GM12878 (cell line): ENCODE measurements around the gene APOL4. TPM values are rescaled to one million over a fixed set of nuclear protein-coding genes. Genes with fewer than 3 reads are reported as not detected.

Source experiments
- ATAC-seq: fragments of 200-7000 bp; cut with Tn5 transposase; 3 replicates; pipeline ENCODE4 v1.9.1; 2020; ENCODE audit warnings: mild to moderate bottlenecking, moderate library complexity
- BruUV-seq: library from RNA; stranded (reverse); fragments of 400-500 nt; replicated peaks from 2 replicates; lab custom pipeline; 2021; lab: Mats Ljungman, UMichigan
- CTCF ChIA-PET: fragments of 300-600 bp; sonication (Branson Sonifier 250); formaldehyde crosslinking; extraction: SDS; loops from one replicate; lab custom pipeline; 2021; ENCODE audit warnings: inconsistent platforms; lab: Yijun Ruan, JAX
- POLR2A ChIA-PET: fragments of 350-600 bp; formaldehyde crosslinking; extraction: SDS; loops from one replicate; lab custom pipeline; 2021; ENCODE audit warnings: inconsistent platforms; lab: Charles Lee
- RAD21 ChIA-PET: fragments of 300-600 bp; sonication (Branson Sonifier 250); formaldehyde crosslinking; loops from one replicate; lab custom pipeline; 2023; ENCODE audit warnings: antibody characterized with exemption; ENCODE audit not compliant: unreplicated experiment; lab: Charles Lee
- SMC1A ChIA-PET: fragments of 300-600 bp; sonication (Branson Sonifier 250); formaldehyde crosslinking; loops from one replicate; lab custom pipeline; 2023; ENCODE audit not compliant: unreplicated experiment, uncharacterized antibody; lab: Charles Lee
- DNase-seq: peaks from one replicate; pipeline ENCODE4 v3.0.0-alpha.2; 2011; ENCODE audit warnings: low read depth, low spot score
- FAIRE-seq: peaks from 3 replicates; lab custom pipeline; 2011; peaks lifted over from hg19 to GRCh38; lab: Jason Lieb, UNC
- H2AFZ ChIP-seq: 2 replicates; pipeline ENCODE4 v1.6.0; 2011; ENCODE audit warnings: low read depth, low read length, control low read depth; ENCODE audit not compliant: control insufficient read depth
- H3K27ac ChIP-seq: 2 replicates; pipeline ENCODE4 v1.5.1; 2011; ENCODE audit warnings: control low read depth; ENCODE audit not compliant: control insufficient read depth, insufficient read depth
- H3K27me3 ChIP-seq, 2 experiments: replicated peaks in 1 of 2; 2 replicates each; pipeline versions ENCODE4 v1.6.0 to v1.6.1; 2011; ENCODE audit warnings: low read length in 1 of 2; ENCODE audit not compliant: control insufficient read depth in 2 of 2, insufficient read depth in 2 of 2
- H3K36me3 ChIP-seq, 2 experiments: 2 replicates each; pipeline ENCODE4 v1.5.1; 2011; ENCODE audit warnings: low read length in 1 of 2; ENCODE audit not compliant: control insufficient read depth in 2 of 2, insufficient read depth in 2 of 2
- H3K4me1 ChIP-seq: 2 replicates; pipeline ENCODE4 v1.6.1; 2011; ENCODE audit warnings: mild to moderate bottlenecking, low read length, moderate library complexity, mixed read lengths; ENCODE audit not compliant: control insufficient read depth, insufficient read depth
- H3K4me2 ChIP-seq: 2 replicates; pipeline ENCODE4 v1.6.0; 2011; ENCODE audit warnings: control low read depth; ENCODE audit not compliant: control insufficient read depth, insufficient read depth
- H3K4me3 ChIP-seq: fragments of 200-600 bp; sonication (generic); 2 replicates; pipeline ENCODE4 v1.5.1; 2016
- H3K79me2 ChIP-seq: 2 replicates; pipeline ENCODE4 v1.6.0; 2011; ENCODE audit warnings: low read length; ENCODE audit not compliant: control insufficient read depth, insufficient read depth
- H3K9ac ChIP-seq: 2 replicates; pipeline ENCODE4 v1.8.0; 2011; ENCODE audit warnings: low read length, control low read depth, mixed read lengths; ENCODE audit not compliant: control insufficient read depth, insufficient read depth
- H3K9me3 ChIP-seq: replicated peaks from 3 replicates; pipeline ENCODE4 v1.5.1; 2011; ENCODE audit warnings: mild to moderate bottlenecking, low read length; ENCODE audit not compliant: control insufficient read depth, insufficient read depth
- H4K20me1 ChIP-seq: 2 replicates; pipeline ENCODE4 v1.6.0; 2011; ENCODE audit not compliant: control insufficient read depth, insufficient read depth
- CBFB ChIP-seq: IDR thresholded peaks from 2 replicates; pipeline ENCODE4 v1.6.1; 2016; ENCODE audit warnings: antibody characterized with exemption, low read depth
- CEBPB ChIP-seq, 2 experiments: fragments of 150-350 bp in 1 of 2; IDR thresholded peaks; 2 replicates each; pipeline ENCODE4 v1.6.1; 2012 to 2014; ENCODE audit warnings: low read depth in 2 of 2, low read length in 2 of 2, borderline replicate concordance in 1 of 2, inconsistent platforms in 1 of 2
- EP300 ChIP-seq, 2 experiments: fragments of 150-350 bp in 1 of 2; IDR thresholded peaks; 2 replicates each; pipeline ENCODE4 v1.6.1; 2011 to 2012; ENCODE audit warnings: low read depth in 2 of 2, low read length in 2 of 2, borderline replicate concordance in 1 of 2, improper control_type of control experiment in 1 of 2, inconsistent platforms in 1 of 2; ENCODE audit not compliant: control insufficient read depth in 1 of 2
- GATAD2B ChIP-seq: fragments of 450-650 bp; conservative IDR thresholded peaks from 2 replicates; pipeline ENCODE4 v1.6.1; 2017; ENCODE audit warnings: low read depth, mild to moderate bottlenecking, moderate library complexity
- HDAC6 ChIP-seq: fragments of 200-600 bp; sonication (generic); IDR thresholded peaks from one replicate; pipeline ENCODE4 v1.8.0; 2017; ENCODE audit warnings: antibody characterized with exemption; ENCODE audit not compliant: unreplicated experiment
- IRF3 ChIP-seq: fragments of 450-650 bp; IDR thresholded peaks from 2 replicates; pipeline ENCODE4 v1.6.1; 2014; ENCODE audit warnings: mild to moderate bottlenecking
- JUNB ChIP-seq: IDR thresholded peaks from 2 replicates; pipeline ENCODE4 v1.6.1; 2016; ENCODE audit warnings: antibody characterized with exemption, mild to moderate bottlenecking
- MYB ChIP-seq: fragments of 150-350 bp; IDR thresholded peaks from 2 replicates; pipeline ENCODE4 v1.6.1; 2014; ENCODE audit warnings: mild to moderate bottlenecking, low read depth, low read length, borderline replicate concordance
- NR2F1 ChIP-seq: fragments of 450-650 bp; conservative IDR thresholded peaks from 2 replicates; pipeline ENCODE4 v1.6.1; 2017; ENCODE audit warnings: mild to moderate bottlenecking
- PAX8 ChIP-seq: fragments of 450-650 bp; IDR thresholded peaks from 2 replicates; pipeline ENCODE4 v1.6.1; 2017; ENCODE audit warnings: mild to moderate bottlenecking, moderate library complexity
- SIX5 ChIP-seq: IDR thresholded peaks from 2 replicates; pipeline ENCODE4 v1.6.1; 2011; ENCODE audit warnings: mild to moderate bottlenecking, low read depth, low read length, moderate library complexity; ENCODE audit not compliant: severe bottlenecking
- TCF12 ChIP-seq: IDR thresholded peaks from 2 replicates; pipeline ENCODE4 v1.6.1; 2011; ENCODE audit warnings: low read depth, mild to moderate bottlenecking, low read length
- TCF7 ChIP-seq: IDR thresholded peaks from 2 replicates; pipeline ENCODE4 v1.6.1; 2014; ENCODE audit warnings: antibody characterized with exemption, borderline replicate concordance
- ZBTB33 ChIP-seq: fragments of 450-650 bp; IDR thresholded peaks from 2 replicates; pipeline ENCODE4 v1.6.1; 2017; ENCODE audit warnings: mild to moderate bottlenecking
- WGBS: methylation state at CpG from one replicate; pipeline ENCODE4 v1.1.6; 2016; ENCODE audit warnings: low lambda C conversion rate; ENCODE audit not compliant: insufficient replicate concordance, insufficient coverage; ENCODE audit errors: missing lambda C conversion rate; 5-methylcytosine and 5-hydroxymethylcytosine counted together
- in situ Hi-C: fragments of 300-500 bp; cut with MboI; formaldehyde crosslinking; loops from 9 replicates; pipeline ENCODE4 v1.14.3; 2018; ENCODE audit warnings: mixed read lengths
- intact Hi-C: fragments of 100-400 bp; cut with micrococcal nuclease; formaldehyde crosslinking; loops from one replicate; pipeline ENCODE4 v1.14.2; 2022; ENCODE audit not compliant: unreplicated experiment
- polyA plus RNA-seq, 11 experiments: library from polyadenylated mRNA; depleted of rRNA in 4 of 11; unstranded in 6 of 11; stranded (reverse) in 5 of 11; fragments of >200 nt; fragmentation: Nextera tagmentation in 4 of 11; fragmentation: Illumina TruSeq in 1 of 11; extraction: Ambion mirVana in 4 of 11; extraction: Trizol in 1 of 11; gene quantifications; 1 replicate in 1 of 11; 2 replicates in 10 of 11; pipeline versions ENCODE4 v1.2.1 to v1.2.3, GENCODE V29; 2011 to 2016; ENCODE audit warnings: inconsistent platforms in 2 of 11, missing spikeins in 2 of 11, low read depth in 1 of 11
- total RNA-seq, 4 experiments: library from RNA; depleted of rRNA in 3 of 4; stranded (reverse); fragments of >200 nt in 3 of 4; fragmentation: Illumina TruSeq in 1 of 4; extraction: Trizol in 1 of 4; gene quantifications; 2 replicates each; pipeline versions ENCODE4 v1.2.1 to v1.2.3, GENCODE V29; 2013 to 2021

APOL4 gene
- total and polyA plus RNA-seq, 10 of the 15 experiments (the other 5 are each of a cell fraction or from before 2014, with no cell fraction given), result 0.03 to 0.24 (median 0.19) TPM; not detected in 7

GRCh38 chr22:36249160-36249559 lies 47.6 kb upstream of the APOL4 start:
- WGBS, result 98% methylated on average over 2 of the region's 2 CpGs
- in situ Hi-C loops, result no loop called here

More at GRCh38 chr22:36249160-36249559, 47.6 kb upstream of the APOL4 start:
- no peaks in the 10 kb centered on the region for H3K27me3 ChIP-seq
- H2AFZ ChIP-seq, result no peak overlapping the region
- H3K27ac ChIP-seq, result peak overlapping the region; percentile 69; the same call in 1 of the 2 replicates
- ChIA-PET SMC1A (interaction anchor here (1.0 to 9.8 kb wide), 5 partner anchors 10 to 87 kb away, joined by 3 to 165 read pairs (median 5); partner anchors contain the start of gene APOL2), RAD21 (interaction anchor here (1.0 to 12.0 kb wide), 4 partner anchors 10 to 89 kb away, joined by 3 to 100 read pairs (median 4); partner anchors contain the start of gene APOL2), POLR2A (interaction anchor here (0.9 to 6.5 kb wide), 3 partner anchors 10 to 89 kb away, joined by 3 to 99 read pairs (median 5); partner anchors contain the start of genes APOL2 and APOL3), CTCF (interaction anchor here (0.5 to 13.2 kb wide), 6 partner anchors 10 to 236 kb away, joined by 3 to 153 read pairs (median 6); partner anchors contain the start of gene APOL2)
- DNase-seq (no peak), FAIRE-seq (no peak), ATAC-seq (no peak)
- H3K36me3 ChIP-seq, result no peaks in the 10 kb centered on the region
- no peaks in the 10 kb centered on the region for H4K20me1 ChIP-seq
- H3K9ac ChIP-seq, result no peak overlapping the region
- no peak overlapping the region for H3K4me2 ChIP-seq
- BruUV-seq, result no TSS peak
- intact Hi-C loops, result no loop called here
- H3K4me3 ChIP-seq, result no peak overlapping the region
- H3K9me3 ChIP-seq, result no peaks in the 10 kb centered on the region
- peaks cover 30% of the 10 kb centered on the region for H3K4me1 ChIP-seq
- H3K79me2 ChIP-seq, result peaks cover 17% of the 10 kb centered on the region
- TF ChIP-seq TCF12 (no peak), IRF3 (no peak), JUNB (no peak), SIX5 (no peak), CBFB (no peak), HDAC6 (no peak), MYB (no peak), CEBPB (IDR thresholded peaks at IDR 0.05; ENCODE audit: borderline replicate concordance in 1 of 2, low read depth in 2 of 2, low read length in 2 of 2) (no peak), NR2F1 (no peak), ZBTB33 (no peak), GATAD2B (no peak), TCF7 (no peak), PAX8 (no peak), EP300 (IDR thresholded peaks at IDR 0.05; ENCODE audit: borderline replicate concordance in 1 of 2, control insufficient read depth in 1 of 2, low read depth in 2 of 2, low read length in 2 of 2) (no peak)
- TF ChIP-seq, all 136 proteins: peak for 0
